AG10803 (cell line): ENCODE data around the gene PIGZ.

Source experiments
- DNase-seq: peaks from one replicate; pipeline ENCODE4 v3.0.0; 2010; ENCODE audit warnings: low read depth
- H3K4me3 ChIP-seq: 2 replicates; pipeline ENCODE4 v1.5.1; 2011; ENCODE audit warnings: mild to moderate bottlenecking, low read length, control low read depth
- CTCF ChIP-seq: conservative IDR thresholded peaks from 2 replicates; pipeline ENCODE4 v1.5.1; 2011; ENCODE audit warnings: mild to moderate bottlenecking, low read length, control low read depth, inconsistent platforms

PIGZ gene

DNA sequence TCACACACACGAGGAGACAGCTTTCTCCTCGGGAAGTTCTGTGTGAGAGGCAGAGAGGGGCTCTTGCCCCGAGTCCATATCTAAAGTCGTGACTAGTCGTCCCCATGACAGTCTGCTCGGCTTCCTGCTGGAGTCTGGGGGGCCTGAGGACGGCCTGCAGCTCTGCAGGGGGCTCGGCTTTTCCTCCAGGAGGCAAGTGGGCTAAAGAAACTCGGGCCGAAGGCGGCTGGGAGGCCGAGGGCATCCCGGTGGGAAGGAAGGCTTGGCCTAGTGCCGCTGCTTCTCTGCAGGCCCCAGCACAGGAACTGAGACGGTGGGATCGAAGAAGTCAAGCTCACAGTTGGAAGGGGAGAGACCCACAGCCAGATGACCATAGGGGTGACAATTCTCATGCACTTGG, 25.4 kb upstream of the PIGZ start:
- no peak for TF ChIP-seq CTCF
- DNase-seq, result no peak
- no peak overlapping the region for H3K4me3 ChIP-seq

- no peak for DNase-seq
- H3K4me3 ChIP-seq, result no peak overlapping the region
- TF ChIP-seq CTCF, result no peak
Measured at GRCh38 chr3:196992461-196993065, 23.9 kb upstream of the PIGZ start.

DNA sequence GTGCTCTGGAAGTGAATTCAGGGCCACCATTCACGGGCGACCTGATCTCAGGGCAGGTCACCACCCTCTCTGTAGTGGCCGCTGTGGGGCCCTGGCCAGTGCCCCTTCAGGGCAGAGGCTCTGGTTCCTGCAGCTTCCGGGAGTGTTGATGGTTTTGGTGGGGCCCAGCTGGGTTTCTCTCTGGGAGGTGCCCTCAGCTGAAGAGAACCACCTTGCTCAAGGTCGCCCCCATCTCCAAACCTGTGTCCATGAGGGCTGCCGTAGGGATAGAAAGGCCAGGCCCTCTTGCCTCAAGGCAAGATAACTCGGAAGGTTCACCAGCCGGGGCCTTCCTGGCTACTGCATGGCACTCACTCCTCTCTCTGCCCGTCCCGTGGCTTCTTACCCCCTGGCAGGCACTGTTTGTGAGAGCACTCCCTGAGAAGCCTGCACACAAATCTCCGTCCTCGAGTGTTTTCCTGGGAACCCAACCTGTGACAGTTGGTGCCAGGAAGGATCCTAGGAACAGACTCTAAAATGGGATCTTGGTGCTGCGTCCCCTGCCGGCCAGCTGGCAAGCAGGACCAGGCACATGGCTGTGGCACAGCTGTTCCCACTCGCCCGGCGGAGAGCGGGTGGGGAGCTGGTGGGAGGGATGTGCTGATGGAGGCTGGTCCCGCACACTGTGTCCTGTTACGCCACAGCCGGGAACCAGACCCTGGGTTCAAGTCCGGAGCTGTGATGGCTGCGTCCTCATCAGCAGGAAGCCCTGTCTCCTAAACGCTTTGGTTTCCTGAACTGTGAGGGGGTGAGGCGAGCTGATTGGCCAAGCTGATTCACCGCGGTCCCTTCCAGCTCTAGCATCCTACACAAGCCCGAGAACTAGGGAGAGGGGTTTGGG, 23.2 kb upstream of the PIGZ start:
- no peak overlapping the region for H3K4me3 ChIP-seq
- DNase-seq, result no peak
- no peak; the same call in 1 of the 2 replicates for TF ChIP-seq CTCF

- no peak for DNase-seq
- H3K4me3 ChIP-seq, result no peak overlapping the region
- TF ChIP-seq CTCF, result no peak
Measured at GRCh38 chr3:196990601-196991007, 22.0 kb upstream of the PIGZ start.

- TF ChIP-seq CTCF, result no peak
- DNase-seq, result peak; percentile 26
- no peak overlapping the region for H3K4me3 ChIP-seq
Measured at GRCh38 chr3:196989721-196990262, 21.2 kb upstream of the PIGZ start.

- DNase-seq, result no peak
- H3K4me3 ChIP-seq, result no peak overlapping the region
- TF ChIP-seq CTCF, result no peak
Measured at GRCh38 chr3:196988241-196989029, 19.8 kb upstream of the PIGZ start.
